Uterus (tissue), 4 donors: Measurements from ENCODE around the gene ATP8A2. TPM values are rescaled to one million over a fixed set of nuclear protein-coding genes. Genes with fewer than 3 reads are reported as not detected.

Experiments
- DNase-seq, 2 donors: peaks; one replicate each; pipeline ENCODE4 v3.0.0-alpha.2; 2019 to 2020
- H3K27ac ChIP-seq, 2 donors: fragments of 200-600 bp; sonication (generic); 1 replicate in 1 of 2; 2 replicates in 1 of 2; pipeline ENCODE4 v1.5.1; 2016 to 2018
- H3K27me3 ChIP-seq, 2 donors: fragments of 200-600 bp; sonication (generic); one replicate each; pipeline ENCODE4 v1.5.1; 2018 to 2019; ENCODE audit warnings: control low read depth in 1 of 2
- H3K36me3 ChIP-seq, 2 donors: fragments of 200-600 bp; sonication (generic); one replicate each; pipeline ENCODE4 v1.5.1; 2019; ENCODE audit warnings: control low read depth in 1 of 2
- H3K4me1 ChIP-seq, 2 donors: fragments of 200-600 bp; sonication (generic); one replicate each; pipeline ENCODE4 v1.5.1; 2018 to 2019; ENCODE audit warnings: control low read depth in 1 of 2
- H3K4me3 ChIP-seq, 2 donors: fragments of 200-600 bp; sonication (generic); 1 replicate in 1 of 2; 2 replicates in 1 of 2; pipeline ENCODE4 v1.5.1; 2018 to 2019; ENCODE audit warnings: mild to moderate bottlenecking in 1 of 2
- H3K9me3 ChIP-seq, 2 donors: fragments of 200-600 bp; sonication (generic); one replicate each; pipeline ENCODE4 v1.5.1; 2019; ENCODE audit warnings: control low read depth in 1 of 2
- CTCF ChIP-seq, 4 experiments: fragments of 200-600 bp in 2 of 4; fragments of 450-650 bp in 2 of 4; sonication (generic) in 2 of 4; IDR thresholded peaks; one replicate each; pipeline ENCODE4 v1.5.1; 2016 to 2019; ENCODE audit warnings: antibody characterized with exemption in 4 of 4, mild to moderate bottlenecking in 2 of 4, moderate library complexity in 1 of 4
- POLR2A ChIP-seq, 2 donors: fragments of 450-650 bp; IDR thresholded peaks; one replicate each; pipeline ENCODE4 v1.6.1; 2016; ENCODE audit warnings: antibody characterized with exemption in 2 of 2, mild to moderate bottlenecking in 1 of 2, moderate library complexity in 1 of 2
- intact Hi-C: fragments of 100-400 bp; cut with DNase I; formaldehyde crosslinking; loops from one replicate; pipeline ENCODE4 v1.15.1; 2023; ENCODE audit warnings: low total_unique reads
- total RNA-seq, 4 donors: library from RNA; depleted of rRNA in 3 of 4; stranded (reverse); fragments of >200 nt in 3 of 4; gene quantifications; one replicate each; pipeline versions ENCODE4 v1.1.0 to v1.2.4, GENCODE V29; 2014 to 2023
- donor health status: DM: yes; HTN: yes; CAD: no.

ATP8A2 gene
- total RNA-seq, 4 donors from 2014 or later = 0.64 to 21.4 TPM; not detected in 2

GRCh38 chr13:25649001-25649633, 277.3 kb downstream of the ATP8A2 start:
- Histone ChIP-seq H3K36me3 (no peaks in the 10 kb centered on the region), H3K9me3 (no peaks in the 10 kb centered on the region), H3K27ac (no peak overlapping the region), H3K4me3 (no peak overlapping the region), H3K4me1 (no peaks in the 10 kb centered on the region), H3K27me3 (no peaks in the 10 kb centered on the region)
- TF ChIP-seq POLR2A (IDR thresholded peaks at IDR 0.05) = no peak
- TF ChIP-seq CTCF (IDR thresholded peaks at IDR 0.05) = no peak
- DNase-seq = no peak
- intact Hi-C loops = no loop called here

- Histone ChIP-seq H3K36me3 (no peaks in the 10 kb centered on the region), H3K27me3 (no peaks in the 10 kb centered on the region), H3K4me1 (no peaks in the 10 kb centered on the region), H3K4me3 (no peak overlapping the region), H3K9me3 (no peaks in the 10 kb centered on the region), H3K27ac (no peak overlapping the region)
- DNase-seq = no peak
- TF ChIP-seq POLR2A (IDR thresholded peaks at IDR 0.05) (no peak), CTCF (IDR thresholded peaks at IDR 0.05) (no peak)
- intact Hi-C loops = no loop called here
Measured at GRCh38 chr13:25652764-25653163, 281.0 kb downstream of the ATP8A2 start.

GRCh38 chr13:25654322-25654721, 282.5 kb downstream of the ATP8A2 start:
- intact Hi-C loops = no loop called here
- TF ChIP-seq POLR2A (IDR thresholded peaks at IDR 0.05) (no peak), CTCF (IDR thresholded peaks at IDR 0.05) (no peak)
- no peak for DNase-seq
- Histone ChIP-seq H3K36me3 (no peaks in the 10 kb centered on the region), H3K27me3 (no peaks in the 10 kb centered on the region), H3K4me1 (no peaks in the 10 kb centered on the region), H3K4me3 (no peak overlapping the region), H3K27ac (no peak overlapping the region), H3K9me3 (no peaks in the 10 kb centered on the region)

- no peaks in the 10 kb centered on the region for H3K4me1 ChIP-seq
- no peaks in the 10 kb centered on the region for H3K9me3 ChIP-seq
- intact Hi-C loops = no loop called here
- no peak for DNase-seq
- no peak overlapping the region for H3K27ac ChIP-seq
- H3K4me3 ChIP-seq = no peak overlapping the region
- no peaks in the 10 kb centered on the region for H3K36me3 ChIP-seq
- TF ChIP-seq CTCF (IDR thresholded peaks at IDR 0.05) (no peak), POLR2A (IDR thresholded peaks at IDR 0.05) (no peak)
- H3K27me3 ChIP-seq = no peaks in the 10 kb centered on the region
Measured at GRCh38 chr13:25657157-25657556, 285.4 kb downstream of the ATP8A2 start.

GRCh38 chr13:25659091-25659795, 287.5 kb downstream of the ATP8A2 start:
- intact Hi-C loops = no loop called here
- Histone ChIP-seq H3K36me3 (no peaks in the 10 kb centered on the region), H3K27me3 (no peaks in the 10 kb centered on the region), H3K4me3 (no peak overlapping the region), H3K9me3 (no peaks in the 10 kb centered on the region), H3K4me1 (no peaks in the 10 kb centered on the region), H3K27ac (no peak overlapping the region)
- no peak for DNase-seq
- TF ChIP-seq CTCF (IDR thresholded peaks at IDR 0.05) = no peak
- no peak for TF ChIP-seq POLR2A (IDR thresholded peaks at IDR 0.05)
